GM12878 (cell line): ENCODE results near the gene SDCCAG8. TPM values are rescaled to one million over a fixed set of nuclear protein-coding genes. Genes with fewer than 3 reads are reported as not detected.

ENCODE experiments used
- ATAC-seq: fragments of 200-7000 bp; cut with Tn5 transposase; 3 replicates; pipeline ENCODE4 v1.9.1; 2020; ENCODE audit warnings: mild to moderate bottlenecking, moderate library complexity
- BruUV-seq: library from RNA; stranded (reverse); fragments of 400-500 nt; replicated peaks from 2 replicates; lab custom pipeline; 2021; lab: Mats Ljungman, UMichigan
- CTCF ChIA-PET: fragments of 300-600 bp; sonication (Branson Sonifier 250); formaldehyde crosslinking; extraction: SDS; loops from one replicate; lab custom pipeline; 2021; ENCODE audit warnings: inconsistent platforms; lab: Yijun Ruan, JAX
- POLR2A ChIA-PET: fragments of 350-600 bp; formaldehyde crosslinking; extraction: SDS; loops from one replicate; lab custom pipeline; 2021; ENCODE audit warnings: inconsistent platforms; lab: Charles Lee
- RAD21 ChIA-PET: fragments of 300-600 bp; sonication (Branson Sonifier 250); formaldehyde crosslinking; loops from one replicate; lab custom pipeline; 2023; ENCODE audit warnings: antibody characterized with exemption; ENCODE audit not compliant: unreplicated experiment; lab: Charles Lee
- SMC1A ChIA-PET: fragments of 300-600 bp; sonication (Branson Sonifier 250); formaldehyde crosslinking; loops from one replicate; lab custom pipeline; 2023; ENCODE audit not compliant: unreplicated experiment, uncharacterized antibody; lab: Charles Lee
- DNase-seq: peaks from one replicate; pipeline ENCODE4 v3.0.0-alpha.2; 2011; ENCODE audit warnings: low read depth, low spot score
- FAIRE-seq: peaks from 3 replicates; lab custom pipeline; 2011; peaks lifted over from hg19 to GRCh38; lab: Jason Lieb, UNC
- H2AFZ ChIP-seq: 2 replicates; pipeline ENCODE4 v1.6.0; 2011; ENCODE audit warnings: low read depth, low read length, control low read depth; ENCODE audit not compliant: control insufficient read depth
- H3K27ac ChIP-seq: 2 replicates; pipeline ENCODE4 v1.5.1; 2011; ENCODE audit warnings: control low read depth; ENCODE audit not compliant: control insufficient read depth, insufficient read depth
- H3K27me3 ChIP-seq, 2 experiments: replicated peaks in 1 of 2; 2 replicates each; pipeline versions ENCODE4 v1.6.0 to v1.6.1; 2011; ENCODE audit warnings: low read length in 1 of 2; ENCODE audit not compliant: control insufficient read depth in 2 of 2, insufficient read depth in 2 of 2
- H3K36me3 ChIP-seq, 2 experiments: 2 replicates each; pipeline ENCODE4 v1.5.1; 2011; ENCODE audit warnings: low read length in 1 of 2; ENCODE audit not compliant: control insufficient read depth in 2 of 2, insufficient read depth in 2 of 2
- H3K4me1 ChIP-seq: 2 replicates; pipeline ENCODE4 v1.6.1; 2011; ENCODE audit warnings: mild to moderate bottlenecking, low read length, moderate library complexity, mixed read lengths; ENCODE audit not compliant: control insufficient read depth, insufficient read depth
- H3K4me2 ChIP-seq: 2 replicates; pipeline ENCODE4 v1.6.0; 2011; ENCODE audit warnings: control low read depth; ENCODE audit not compliant: control insufficient read depth, insufficient read depth
- H3K4me3 ChIP-seq: fragments of 200-600 bp; sonication (generic); 2 replicates; pipeline ENCODE4 v1.5.1; 2016
- H3K79me2 ChIP-seq: 2 replicates; pipeline ENCODE4 v1.6.0; 2011; ENCODE audit warnings: low read length; ENCODE audit not compliant: control insufficient read depth, insufficient read depth
- H3K9ac ChIP-seq: 2 replicates; pipeline ENCODE4 v1.8.0; 2011; ENCODE audit warnings: low read length, control low read depth, mixed read lengths; ENCODE audit not compliant: control insufficient read depth, insufficient read depth
- H3K9me3 ChIP-seq: replicated peaks from 3 replicates; pipeline ENCODE4 v1.5.1; 2011; ENCODE audit warnings: mild to moderate bottlenecking, low read length; ENCODE audit not compliant: control insufficient read depth, insufficient read depth
- H4K20me1 ChIP-seq: 2 replicates; pipeline ENCODE4 v1.6.0; 2011; ENCODE audit not compliant: control insufficient read depth, insufficient read depth
- BMI1 ChIP-seq: fragments of 450-650 bp; IDR thresholded peaks from 2 replicates; pipeline ENCODE4 v1.6.1; 2016; ENCODE audit warnings: mild to moderate bottlenecking, moderate library complexity, borderline replicate concordance
- CREB1 ChIP-seq: IDR thresholded peaks from 2 replicates; pipeline ENCODE4 v1.6.1; 2012; ENCODE audit warnings: low read depth, mild to moderate bottlenecking, inconsistent platforms
- HDAC2 ChIP-seq: fragments of 200-600 bp; sonication (generic); IDR thresholded peaks from 2 replicates; pipeline ENCODE4 v1.6.1; 2017
- HDGF ChIP-seq: fragments of 450-650 bp; IDR thresholded peaks from 2 replicates; pipeline ENCODE4 v1.6.1; 2016; ENCODE audit warnings: antibody characterized with exemption
- KAT2A ChIP-seq: conservative IDR thresholded peaks from 2 replicates; pipeline ENCODE4 v1.6.1; 2011; ENCODE audit warnings: low read depth, low read length; ENCODE audit not compliant: control insufficient read depth
- LARP7 ChIP-seq: fragments of 450-650 bp; IDR thresholded peaks from 2 replicates; pipeline ENCODE4 v1.6.1; 2017; ENCODE audit warnings: mild to moderate bottlenecking
- SPI1 ChIP-seq: IDR thresholded peaks from 2 replicates; pipeline ENCODE4 v1.6.1; 2011; ENCODE audit warnings: low read depth, mild to moderate bottlenecking, low read length, moderate library complexity, borderline replicate concordance; ENCODE audit not compliant: insufficient read depth
- SRF ChIP-seq, 2 experiments: IDR thresholded peaks; 2 replicates each; pipeline ENCODE4 v1.6.1; 2011; ENCODE audit warnings: low read depth in 2 of 2, low read length in 2 of 2, mild to moderate bottlenecking in 1 of 2, moderate library complexity in 1 of 2
- SUPT20H ChIP-seq: IDR thresholded peaks from 2 replicates; pipeline ENCODE4 v1.6.1; 2011; ENCODE audit warnings: low read depth, mild to moderate bottlenecking, low read length, moderate library complexity, borderline replicate concordance; ENCODE audit not compliant: control insufficient read depth
- TARDBP ChIP-seq: IDR thresholded peaks from 2 replicates; pipeline ENCODE4 v1.6.1; 2016; ENCODE audit warnings: borderline replicate concordance
- TCF7 ChIP-seq: IDR thresholded peaks from 2 replicates; pipeline ENCODE4 v1.6.1; 2014; ENCODE audit warnings: antibody characterized with exemption, borderline replicate concordance
- ZNF24 ChIP-seq: fragments of 450-650 bp; IDR thresholded peaks from 2 replicates; pipeline ENCODE4 v1.6.1; 2017; ENCODE audit warnings: antibody characterized with exemption, mild to moderate bottlenecking
- WGBS: methylation state at CpG from one replicate; pipeline ENCODE4 v1.1.6; 2016; ENCODE audit warnings: low lambda C conversion rate; ENCODE audit not compliant: insufficient replicate concordance, insufficient coverage; ENCODE audit errors: missing lambda C conversion rate; 5-methylcytosine and 5-hydroxymethylcytosine counted together
- in situ Hi-C: fragments of 300-500 bp; cut with MboI; formaldehyde crosslinking; loops from 9 replicates; pipeline ENCODE4 v1.14.3; 2018; ENCODE audit warnings: mixed read lengths
- intact Hi-C: fragments of 100-400 bp; cut with micrococcal nuclease; formaldehyde crosslinking; loops from one replicate; pipeline ENCODE4 v1.14.2; 2022; ENCODE audit not compliant: unreplicated experiment
- polyA plus RNA-seq, 11 experiments: library from polyadenylated mRNA; depleted of rRNA in 4 of 11; unstranded in 6 of 11; stranded (reverse) in 5 of 11; fragments of >200 nt; fragmentation: Nextera tagmentation in 4 of 11; fragmentation: Illumina TruSeq in 1 of 11; extraction: Ambion mirVana in 4 of 11; extraction: Trizol in 1 of 11; gene quantifications; 1 replicate in 1 of 11; 2 replicates in 10 of 11; pipeline versions ENCODE4 v1.2.1 to v1.2.3, GENCODE V29; 2011 to 2016; ENCODE audit warnings: inconsistent platforms in 2 of 11, missing spikeins in 2 of 11, low read depth in 1 of 11
- total RNA-seq, 4 experiments: library from RNA; depleted of rRNA in 3 of 4; stranded (reverse); fragments of >200 nt in 3 of 4; fragmentation: Illumina TruSeq in 1 of 4; extraction: Trizol in 1 of 4; gene quantifications; 2 replicates each; pipeline versions ENCODE4 v1.2.1 to v1.2.3, GENCODE V29; 2013 to 2021
- TF ChIP-seq, protein P1 (sequence below): fragments of 450-650 bp; IDR thresholded peaks from 2 replicates; pipeline ENCODE4 v1.6.1; 2017; ENCODE audit warnings: mild to moderate bottlenecking, low read depth, inconsistent platforms; ENCODE audit not compliant: poor library complexity, severe bottlenecking
- TF ChIP-seq, protein P2 (sequence below): fragments of 150-350 bp; IDR thresholded peaks from 2 replicates; pipeline ENCODE4 v1.6.1; 2016; ENCODE audit warnings: low read depth, low read length
- TF ChIP-seq, protein P3 (sequence below): IDR thresholded peaks from 2 replicates; pipeline ENCODE4 v1.6.1; 2011; ENCODE audit warnings: borderline replicate concordance, low read depth, mild to moderate bottlenecking, moderate library complexity, low read length; ENCODE audit not compliant: insufficient read depth, poor library complexity, severe bottlenecking

SDCCAG8 gene
- total and polyA plus RNA-seq, 10 of the 15 experiments (the other 5 are each of a cell fraction or from before 2014, with no cell fraction given): 15.0 to 25.6 (median 20.6) TPM

DNA sequence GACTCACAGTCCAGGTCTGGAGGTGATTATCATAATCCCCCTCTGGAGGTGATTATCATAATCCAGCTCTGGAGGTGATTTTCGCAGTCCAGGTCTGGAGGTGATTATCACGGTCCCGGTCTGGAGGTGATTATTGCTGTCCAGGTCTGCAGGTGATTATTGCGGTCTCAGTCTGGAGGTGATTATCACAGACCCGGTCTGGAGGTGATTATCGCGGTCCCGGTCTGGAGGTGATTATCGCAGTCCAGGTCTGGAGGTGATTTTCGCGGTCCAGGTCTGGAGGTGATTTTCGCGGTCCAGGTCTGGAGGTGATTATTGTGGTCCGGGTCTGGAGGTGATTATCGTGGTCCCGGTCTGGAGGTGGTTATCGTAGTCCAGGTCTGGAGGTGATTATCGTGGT is 76.6 kb downstream of the SDCCAG8 start:
- H3K9me3 ChIP-seq: no peaks in the 10 kb centered on the region; the same call in 2 of the 3 replicates
- intact Hi-C loops: no loop called here
- no peak for DNase-seq
- POLR2A ChIA-PET: no interaction called here
- RAD21 ChIA-PET: no interaction called here
- no peak overlapping the region for H3K27ac ChIP-seq
- in situ Hi-C loops: no loop called here
- no peak overlapping the region for H3K4me3 ChIP-seq
- ATAC-seq: no peak
- H3K79me2 ChIP-seq: no peaks in the 10 kb centered on the region
- no TSS peak for BruUV-seq
- H3K9ac ChIP-seq: no peak overlapping the region
- no peaks in the 10 kb centered on the region for H4K20me1 ChIP-seq
- H3K4me2 ChIP-seq: no peak overlapping the region
- no peak for TF ChIP-seq TARDBP
- TF ChIP-seq, protein P1, sequence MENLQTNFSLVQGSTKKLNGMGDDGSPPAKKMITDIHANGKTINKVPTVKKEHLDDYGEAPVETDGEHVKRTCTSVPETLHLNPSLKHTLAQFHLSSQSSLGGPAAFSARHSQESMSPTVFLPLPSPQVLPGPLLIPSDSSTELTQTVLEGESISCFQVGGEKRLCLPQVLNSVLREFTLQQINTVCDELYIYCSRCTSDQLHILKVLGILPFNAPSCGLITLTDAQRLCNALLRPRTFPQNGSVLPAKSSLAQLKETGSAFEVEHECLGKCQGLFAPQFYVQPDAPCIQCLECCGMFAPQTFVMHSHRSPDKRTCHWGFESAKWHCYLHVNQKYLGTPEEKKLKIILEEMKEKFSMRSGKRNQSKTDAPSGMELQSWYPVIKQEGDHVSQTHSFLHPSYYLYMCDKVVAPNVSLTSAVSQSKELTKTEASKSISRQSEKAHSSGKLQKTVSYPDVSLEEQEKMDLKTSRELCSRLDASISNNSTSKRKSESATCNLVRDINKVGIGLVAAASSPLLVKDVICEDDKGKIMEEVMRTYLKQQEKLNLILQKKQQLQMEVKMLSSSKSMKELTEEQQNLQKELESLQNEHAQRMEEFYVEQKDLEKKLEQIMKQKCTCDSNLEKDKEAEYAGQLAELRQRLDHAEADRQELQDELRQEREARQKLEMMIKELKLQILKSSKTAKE: no peak
- no peak for TF ChIP-seq BMI1
- no peak for TF ChIP-seq CREB1
- TF ChIP-seq SRF (IDR thresholded peaks at IDR 0.05; ENCODE audit: low read depth in 2 of 2, low read length in 2 of 2): no peak
- TF ChIP-seq, protein P2, sequence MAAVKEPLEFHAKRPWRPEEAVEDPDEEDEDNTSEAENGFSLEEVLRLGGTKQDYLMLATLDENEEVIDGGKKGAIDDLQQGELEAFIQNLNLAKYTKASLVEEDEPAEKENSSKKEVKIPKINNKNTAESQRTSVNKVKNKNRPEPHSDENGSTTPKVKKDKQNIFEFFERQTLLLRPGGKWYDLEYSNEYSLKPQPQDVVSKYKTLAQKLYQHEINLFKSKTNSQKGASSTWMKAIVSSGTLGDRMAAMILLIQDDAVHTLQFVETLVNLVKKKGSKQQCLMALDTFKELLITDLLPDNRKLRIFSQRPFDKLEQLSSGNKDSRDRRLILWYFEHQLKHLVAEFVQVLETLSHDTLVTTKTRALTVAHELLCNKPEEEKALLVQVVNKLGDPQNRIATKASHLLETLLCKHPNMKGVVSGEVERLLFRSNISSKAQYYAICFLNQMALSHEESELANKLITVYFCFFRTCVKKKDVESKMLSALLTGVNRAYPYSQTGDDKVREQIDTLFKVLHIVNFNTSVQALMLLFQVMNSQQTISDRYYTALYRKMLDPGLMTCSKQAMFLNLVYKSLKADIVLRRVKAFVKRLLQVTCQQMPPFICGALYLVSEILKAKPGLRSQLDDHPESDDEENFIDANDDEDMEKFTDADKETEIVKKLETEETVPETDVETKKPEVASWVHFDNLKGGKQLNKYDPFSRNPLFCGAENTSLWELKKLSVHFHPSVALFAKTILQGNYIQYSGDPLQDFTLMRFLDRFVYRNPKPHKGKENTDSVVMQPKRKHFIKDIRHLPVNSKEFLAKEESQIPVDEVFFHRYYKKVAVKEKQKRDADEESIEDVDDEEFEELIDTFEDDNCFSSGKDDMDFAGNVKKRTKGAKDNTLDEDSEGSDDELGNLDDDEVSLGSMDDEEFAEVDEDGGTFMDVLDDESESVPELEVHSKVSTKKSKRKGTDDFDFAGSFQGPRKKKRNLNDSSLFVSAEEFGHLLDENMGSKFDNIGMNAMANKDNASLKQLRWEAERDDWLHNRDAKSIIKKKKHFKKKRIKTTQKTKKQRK: no peak
- no peak for TF ChIP-seq SUPT20H
- TF ChIP-seq HDGF: no peak
- TF ChIP-seq SPI1: no peak
- no peak for TF ChIP-seq KAT2A
- TF ChIP-seq HDAC2: no peak
- TF ChIP-seq, protein P3, sequence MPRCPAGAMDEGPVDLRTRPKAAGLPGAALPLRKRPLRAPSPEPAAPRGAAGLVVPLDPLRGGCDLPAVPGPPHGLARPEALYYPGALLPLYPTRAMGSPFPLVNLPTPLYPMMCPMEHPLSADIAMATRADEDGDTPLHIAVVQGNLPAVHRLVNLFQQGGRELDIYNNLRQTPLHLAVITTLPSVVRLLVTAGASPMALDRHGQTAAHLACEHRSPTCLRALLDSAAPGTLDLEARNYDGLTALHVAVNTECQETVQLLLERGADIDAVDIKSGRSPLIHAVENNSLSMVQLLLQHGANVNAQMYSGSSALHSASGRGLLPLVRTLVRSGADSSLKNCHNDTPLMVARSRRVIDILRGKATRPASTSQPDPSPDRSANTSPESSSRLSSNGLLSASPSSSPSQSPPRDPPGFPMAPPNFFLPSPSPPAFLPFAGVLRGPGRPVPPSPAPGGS: no peak
- TF ChIP-seq LARP7: no peak
- no peak for TF ChIP-seq TCF7
- no peak for TF ChIP-seq ZNF24
- H3K4me1 ChIP-seq: no peaks in the 10 kb centered on the region
- CTCF ChIA-PET: no interaction called here
- peaks cover 0 to 13% of the 10 kb centered on the region in 2 experiments; a peak in 1 of 4 replicates for H3K36me3 ChIP-seq
- no peak for FAIRE-seq
- WGBS: 98% methylated on average over 18 of the region's 18 CpGs
- SMC1A ChIA-PET: no interaction called here
- H2AFZ ChIP-seq: no peak overlapping the region
- no peaks in the 10 kb centered on the region for H3K27me3 ChIP-seq
